ENCODE data around the gene TTLL9. TPM values are rescaled to one million over a fixed set of nuclear protein-coding genes. Genes with fewer than 3 reads are reported as not detected.

The TTLL9 gene
- total RNA-seq, 2 experiments from 2014 or later: not detected

- Mint-ChIP-seq H3K36me3 (no peaks in the 10 kb centered on the region), H3K27me3 (peaks cover 6% of the 10 kb centered on the region), H3K4me1 (peaks cover 2% of the 10 kb centered on the region), H3K9me3 (ENCODE audit: low read depth) (no peaks in the 10 kb centered on the region), H3K4me3 (no peak overlapping the region), H3K27ac (no peak overlapping the region)
- ATAC-seq (no peak), DNase-seq (no peak)
- CTCF ChIA-PET: interaction anchor here (0.8 kb wide), 1 partner anchor 18 kb away, joined by 3 read pairs; no protein-coding TSS in a partner anchor
These were observed 117.3 kb downstream of the TTLL9 start for GRCh38 chr20:31987744-31988143.

DNA sequence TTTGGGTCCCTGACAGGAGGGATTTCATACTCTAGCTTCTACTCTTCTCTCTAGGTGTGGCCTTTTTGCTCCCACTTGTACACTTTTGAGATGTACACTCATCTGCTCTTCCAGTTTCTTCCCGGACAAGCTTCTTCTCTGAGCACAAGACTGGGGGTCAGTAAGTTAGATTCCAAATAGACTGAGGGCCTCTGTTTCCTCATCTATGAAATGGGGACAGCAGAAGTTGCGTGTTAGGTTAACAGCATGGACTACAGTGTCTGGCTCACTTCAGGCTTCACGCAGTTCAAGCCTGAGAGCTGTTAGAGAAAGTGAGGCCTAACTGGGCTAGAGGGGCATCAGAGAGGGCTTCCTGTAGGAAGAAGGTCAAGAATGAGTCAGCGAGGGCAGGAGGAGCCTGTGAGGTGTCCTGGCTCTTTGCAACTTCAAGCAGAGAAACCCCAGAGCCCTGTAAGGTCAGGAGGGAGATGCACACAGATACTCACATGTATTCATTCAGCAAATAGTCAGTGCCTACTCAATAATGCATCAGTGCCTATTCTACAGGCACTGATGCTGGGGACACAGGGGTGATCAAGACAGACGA lies 118.1 kb downstream of the TTLL9 start:
- peaks cover 10% of the 10 kb centered on the region for H3K27me3 Mint-ChIP-seq
- CTCF ChIA-PET: interaction anchor here (0.8 kb wide), 1 partner anchor 19 kb away, joined by 3 read pairs; no protein-coding TSS in a partner anchor
- no peak for ATAC-seq

DNA sequence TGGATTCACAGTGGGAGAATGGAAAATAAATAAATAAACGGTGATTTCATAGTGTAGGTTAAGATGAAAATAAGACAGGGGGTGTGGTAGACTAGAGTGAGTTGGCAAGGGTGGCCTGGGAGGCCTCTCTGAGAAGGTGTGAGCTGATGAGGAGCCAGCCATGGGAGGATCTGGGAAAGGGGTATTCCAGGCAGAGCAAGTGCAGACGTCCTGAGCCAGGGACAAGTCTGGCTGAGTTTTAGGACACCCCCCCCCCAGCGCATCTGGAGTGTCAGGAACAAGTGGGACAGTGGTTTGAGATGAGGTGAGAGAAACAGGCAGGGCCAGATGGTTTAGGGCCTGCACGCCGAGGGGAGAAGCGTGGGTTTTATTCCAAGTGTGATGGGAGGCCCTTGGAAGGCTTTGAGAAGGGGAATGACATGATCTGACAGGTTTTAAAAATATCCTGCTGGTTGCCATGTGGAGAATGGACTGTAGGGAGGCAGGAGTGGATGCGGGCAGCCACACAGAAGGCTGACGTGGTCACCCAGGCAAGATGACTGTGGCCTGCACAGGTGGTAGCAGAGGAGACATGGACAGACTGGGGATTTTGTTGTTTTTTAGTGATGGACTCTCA lies 118.7 kb downstream of the TTLL9 start:
- CTCF ChIA-PET: interaction anchor here (0.6 kb wide), 1 partner anchor 116 kb away, joined by 3 read pairs; no protein-coding TSS in a partner anchor
- ATAC-seq: no peak
- Mint-ChIP-seq H3K4me3 (no peak overlapping the region), H3K9me3 (ENCODE audit: low read depth) (no peaks in the 10 kb centered on the region), H3K27me3 (peaks cover 15% of the 10 kb centered on the region), H3K4me1 (peaks cover 2% of the 10 kb centered on the region), H3K27ac (no peak overlapping the region), H3K36me3 (no peaks in the 10 kb centered on the region)
- no peak for DNase-seq

More for the DNA sequence above, 118.1 kb downstream of the TTLL9 start:
- no peaks in the 10 kb centered on the region for H3K36me3 Mint-ChIP-seq
- no peaks in the 10 kb centered on the region for H3K9me3 Mint-ChIP-seq (ENCODE audit: low read depth)
- H3K4me3 Mint-ChIP-seq: no peak overlapping the region
- H3K27ac Mint-ChIP-seq: no peak overlapping the region
- peaks cover 2% of the 10 kb centered on the region for H3K4me1 Mint-ChIP-seq
- DNase-seq: no peak

- peaks cover 2% of the 10 kb centered on the region for H3K4me1 Mint-ChIP-seq
- H3K9me3 Mint-ChIP-seq (ENCODE audit: low read depth): no peaks in the 10 kb centered on the region
- H3K4me3 Mint-ChIP-seq: no peak overlapping the region
- CTCF ChIA-PET: interaction anchor here (1.1 to 1.3 kb wide), 2 partner anchors 40 to 167 kb away, joined by 3 read pairs; no protein-coding TSS in a partner anchor
- DNase-seq (no peak), ATAC-seq (no peak)
- no peaks in the 10 kb centered on the region for H3K36me3 Mint-ChIP-seq
- H3K27ac Mint-ChIP-seq: no peak overlapping the region
- peaks cover 29% of the 10 kb centered on the region for H3K27me3 Mint-ChIP-seq
These were observed 120.4 kb downstream of the TTLL9 start for GRCh38 chr20:31990641-31991338.

GRCh38 chr20:31991339-31991705 lies 120.9 kb downstream of the TTLL9 start:
- H3K4me3 Mint-ChIP-seq: no peak overlapping the region
- H3K9me3 Mint-ChIP-seq (ENCODE audit: low read depth): no peaks in the 10 kb centered on the region
- H3K4me1 Mint-ChIP-seq: peaks cover 2% of the 10 kb centered on the region
- no peak for ATAC-seq
- H3K36me3 Mint-ChIP-seq: no peaks in the 10 kb centered on the region
- CTCF ChIA-PET: interaction anchor here (1.1 to 1.3 kb wide), 2 partner anchors 40 to 168 kb away, joined by 3 read pairs; no protein-coding TSS in a partner anchor
- DNase-seq: no peak
- H3K27ac Mint-ChIP-seq: no peak overlapping the region
- H3K27me3 Mint-ChIP-seq: peaks cover 32% of the 10 kb centered on the region

DNA sequence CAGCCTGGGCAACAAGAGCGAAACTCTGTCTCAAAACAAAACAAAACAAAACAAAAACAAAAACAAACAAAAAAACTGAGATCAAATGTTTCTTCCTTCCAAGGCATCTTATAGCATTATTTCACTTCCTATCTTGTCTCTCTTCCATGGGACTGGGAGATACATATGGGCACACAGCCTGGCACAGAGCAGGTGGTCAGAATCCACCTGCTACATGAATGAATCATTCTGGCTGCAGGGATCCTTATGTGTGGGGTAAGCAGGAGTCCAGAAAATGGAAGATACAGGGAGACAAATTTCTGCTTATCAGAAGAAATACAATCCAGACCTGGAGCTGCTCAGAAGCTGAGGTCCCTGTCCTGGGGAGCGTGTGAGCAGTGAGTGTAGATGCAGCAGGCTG lies 121.7 kb downstream of the TTLL9 start:
- CTCF ChIA-PET: interaction anchor here (0.8 kb wide), 1 partner anchor 145 kb away, joined by 3 read pairs; no protein-coding TSS in a partner anchor
- ATAC-seq: no peak

More for the DNA sequence above, 121.7 kb downstream of the TTLL9 start:
- no peak overlapping the region for H3K4me3 Mint-ChIP-seq
- H3K27me3 Mint-ChIP-seq: peaks cover 35% of the 10 kb centered on the region
- H3K36me3 Mint-ChIP-seq: no peaks in the 10 kb centered on the region
- H3K9me3 Mint-ChIP-seq (ENCODE audit: low read depth): no peaks in the 10 kb centered on the region
- peaks cover 2% of the 10 kb centered on the region for H3K4me1 Mint-ChIP-seq
- no peak overlapping the region for H3K27ac Mint-ChIP-seq
- no peak for DNase-seq

Other genes with a start within 250 kb of the TTLL9 start
- not detected for gene COX4I2, start 232.7 kb upstream of the TTLL9 start, total RNA-seq
- 100 to 1,000 TPM in 1 of 2 experiments, 10 to 100 TPM in 1; 69.8 to 121 TPM for gene BCL2L1, start 147.8 kb upstream of the TTLL9 start, total RNA-seq
- 100 to 1,000 TPM; 148 to 159 TPM for gene TPX2, start 131.3 kb upstream of the TTLL9 start, total RNA-seq
- gene MYLK2, start 51.3 kb upstream of the TTLL9 start, total RNA-seq: 1 to 10 TPM in 1 of 2 experiments, under 1 TPM in 1; 0.42 to 1.2 TPM
- not detected for gene FOXS1, start 25.0 kb upstream of the TTLL9 start, total RNA-seq
- gene DUSP15, start 107 bp upstream of the TTLL9 start, total RNA-seq: not detected
- gene PDRG1, start 81.4 kb downstream of the TTLL9 start, total RNA-seq: 10 to 100 TPM; 14.9 to 15.6 TPM
- not detected for gene XKR7, start 97.5 kb downstream of the TTLL9 start, total RNA-seq
- gene CCM2L, start 139.8 kb downstream of the TTLL9 start, total RNA-seq: not detected
- gene HCK, start 181.6 kb downstream of the TTLL9 start, total RNA-seq: not detected
- 10 to 100 TPM; 35.7 to 39.1 TPM for gene TM9SF4, start 239.1 kb downstream of the TTLL9 start, total RNA-seq